Measurements from ENCODE around the gene LOXHD1. TPM values are rescaled to one million over a fixed set of nuclear protein-coding genes. Genes with fewer than 3 reads are reported as not detected.

LOXHD1 gene
- total and polyA plus RNA-seq, 10 of the 15 experiments (the other 5 are each of a cell fraction or from before 2014, with no cell fraction given), result not detected

- TF ChIP-seq E4F1 (IDR thresholded peaks at IDR 0.05; ENCODE audit: borderline replicate concordance, partially characterized antibody) (no peak), EGR1 (IDR thresholded peaks at IDR 0.05; ENCODE audit: borderline replicate concordance in 1 of 2, low read depth in 2 of 2, low read length in 2 of 2) (no peak), GATAD2B (conservative IDR thresholded peaks at IDR 0.05; ENCODE audit: low read depth) (no peak), POLR2AphosphoS5 (IDR thresholded peaks at IDR 0.05; ENCODE audit: low read length) (no peak)
These were observed 41.3 kb downstream of the LOXHD1 start (continued) for GRCh38 chr18:46615720-46616119.

GRCh38 chr18:46609048-46609447 lies 48.0 kb downstream of the LOXHD1 start:
- H3K4me3 ChIP-seq, result no peak overlapping the region
- FAIRE-seq (no peak), DNase-seq (ENCODE audit: low read depth, low spot score) (no peak), ATAC-seq (no peak)
- ChIA-PET POLR2A (no interaction called here), SMC1A (ENCODE audit: uncharacterized antibody, unreplicated experiment) (interaction anchor here (1.2 kb wide), 1 partner anchor 21 kb away, joined by 4 read pairs; no protein-coding TSS in a partner anchor), CTCF (no interaction called here), RAD21 (ENCODE audit: unreplicated experiment) (no interaction called here)
- H4K20me1 ChIP-seq (ENCODE audit: control insufficient read depth, insufficient read depth), result no peaks in the 10 kb centered on the region
- H2AFZ ChIP-seq (ENCODE audit: control insufficient read depth, low read depth, low read length), result no peak overlapping the region
- no peaks in the 10 kb centered on the region for H3K4me1 ChIP-seq (ENCODE audit: control insufficient read depth, insufficient read depth, low read length)
- H3K36me3 ChIP-seq (ENCODE audit: control insufficient read depth in 2 of 2, insufficient read depth in 2 of 2, low read length in 1 of 2), result no peaks in the 10 kb centered on the region
- H3K27ac ChIP-seq (ENCODE audit: control insufficient read depth, insufficient read depth), result no peak overlapping the region
- no peak overlapping the region for H3K4me2 ChIP-seq (ENCODE audit: control insufficient read depth, insufficient read depth)
- intact Hi-C loops (cut with micrococcal nuclease; ENCODE audit: unreplicated experiment) (no loop called here), in situ Hi-C loops (cut with MboI) (no loop called here)
- no TSS peak for BruUV-seq (replicated peaks)
- H3K27me3 ChIP-seq (replicated peaks in 1 of 2; ENCODE audit: control insufficient read depth in 2 of 2, insufficient read depth in 2 of 2, low read length in 1 of 2), result peaks cover 0 to 7% of the 10 kb centered on the region in 2 experiments; a peak in 1 of 4 replicates
- no peak overlapping the region for H3K9ac ChIP-seq (ENCODE audit: control insufficient read depth, insufficient read depth, low read length)
- H3K79me2 ChIP-seq (ENCODE audit: control insufficient read depth, insufficient read depth, low read length), result no peaks in the 10 kb centered on the region
- no peaks in the 10 kb centered on the region for H3K9me3 ChIP-seq (replicated peaks; ENCODE audit: control insufficient read depth, insufficient read depth, low read length)
- 4% methylated on average over 2 of the region's 2 CpGs for WGBS (ENCODE audit: insufficient coverage, insufficient replicate concordance, low lambda C conversion rate, missing lambda C conversion rate)
- TF ChIP-seq PKNOX1 (IDR thresholded peaks at IDR 0.05), result no peak
- no peak for TF ChIP-seq E4F1 (IDR thresholded peaks at IDR 0.05; ENCODE audit: borderline replicate concordance, partially characterized antibody)
- TF ChIP-seq CREM (IDR thresholded peaks at IDR 0.05; ENCODE audit: low read depth), result no peak
- TF ChIP-seq TCF12 (IDR thresholded peaks at IDR 0.05; ENCODE audit: low read depth, low read length), result no peak
- no peak for TF ChIP-seq ETV6 (conservative IDR thresholded peaks at IDR 0.05 in 1 of 2, IDR thresholded peaks at IDR 0.05 in 1 of 2; ENCODE audit: borderline replicate concordance in 1 of 2, low read depth in 1 of 2)
- no peak for TF ChIP-seq CUX1 (IDR thresholded peaks at IDR 0.05; ENCODE audit: insufficient replicate concordance, low read depth, low read length)

Data from GM12878 (cell line).